Fibroblast of lung (primary cell): ENCODE measurements around the gene LPIN1.

ENCODE experiments used
- EZH2 ChIP-seq: IDR thresholded peaks from 2 replicates; pipeline ENCODE4 v1.5.1; 2012; ENCODE audit warnings: low read length, control low read depth, mild to moderate bottlenecking; ENCODE audit errors: missing control alignments
- TF ChIP-seq, protein P1 (sequence below), 2 donors: IDR thresholded peaks in 1 of 2; conservative IDR thresholded peaks in 1 of 2; 1 replicate in 1 of 2; 2 replicates in 1 of 2; pipeline ENCODE4 v1.5.1; 2011 to 2012; ENCODE audit warnings: low read length in 2 of 2, control low read depth in 1 of 2, inconsistent platforms in 1 of 2, low read depth in 1 of 2, mild to moderate bottlenecking in 1 of 2

GRCh38 chr2:11809586-11810236, 63.3 kb downstream of the LPIN1 start:
- TF ChIP-seq, protein P1, sequence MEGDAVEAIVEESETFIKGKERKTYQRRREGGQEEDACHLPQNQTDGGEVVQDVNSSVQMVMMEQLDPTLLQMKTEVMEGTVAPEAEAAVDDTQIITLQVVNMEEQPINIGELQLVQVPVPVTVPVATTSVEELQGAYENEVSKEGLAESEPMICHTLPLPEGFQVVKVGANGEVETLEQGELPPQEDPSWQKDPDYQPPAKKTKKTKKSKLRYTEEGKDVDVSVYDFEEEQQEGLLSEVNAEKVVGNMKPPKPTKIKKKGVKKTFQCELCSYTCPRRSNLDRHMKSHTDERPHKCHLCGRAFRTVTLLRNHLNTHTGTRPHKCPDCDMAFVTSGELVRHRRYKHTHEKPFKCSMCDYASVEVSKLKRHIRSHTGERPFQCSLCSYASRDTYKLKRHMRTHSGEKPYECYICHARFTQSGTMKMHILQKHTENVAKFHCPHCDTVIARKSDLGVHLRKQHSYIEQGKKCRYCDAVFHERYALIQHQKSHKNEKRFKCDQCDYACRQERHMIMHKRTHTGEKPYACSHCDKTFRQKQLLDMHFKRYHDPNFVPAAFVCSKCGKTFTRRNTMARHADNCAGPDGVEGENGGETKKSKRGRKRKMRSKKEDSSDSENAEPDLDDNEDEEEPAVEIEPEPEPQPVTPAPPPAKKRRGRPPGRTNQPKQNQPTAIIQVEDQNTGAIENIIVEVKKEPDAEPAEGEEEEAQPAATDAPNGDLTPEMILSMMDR (conservative IDR thresholded peaks at IDR 0.05 in 1 of 2, IDR thresholded peaks at IDR 0.05 in 1 of 2; ENCODE audit: low read depth in 1 of 2, low read length in 2 of 2), result no peak
- TF ChIP-seq EZH2, result no peak
